Activated T-cell treated with anti-CD3 and anti-CD28 coated beads, Interleukin-2, amount 50 U/mL, for 4 hours (primary cell): ENCODE measurements around the gene PIERCE2. TPM values are rescaled to one million over a fixed set of nuclear protein-coding genes. Genes with fewer than 3 reads are reported as not detected.
"Not testable (repeated sequence)": the region's sequence is repeated elsewhere in the genome, so short reads cannot be mapped to it uniquely, and the experiment has no call there.

Experiments used
- ATAC-seq, 2 donors: fragments of 200-7000 bp; cut with Tn5 transposase; one replicate each; pipeline ENCODE4 v1.10.0; 2021
- DNase-seq: peaks from one replicate; pipeline ENCODE4 v3.0.0-alpha.2; 2020
- H3K27me3 Mint-ChIP-seq: one replicate; pipeline ENCODE4 v1.8.0; 2021; ENCODE audit warnings: low read depth, mixed read lengths
- H3K36me3 Mint-ChIP-seq: one replicate; pipeline ENCODE4 v1.8.0; 2022; ENCODE audit warnings: mixed read lengths; ENCODE audit not compliant: insufficient read depth
- H3K4me1 Mint-ChIP-seq: one replicate; pipeline ENCODE4 v1.8.0; 2021; ENCODE audit warnings: low read depth, mixed read lengths
- H3K4me3 Mint-ChIP-seq: one replicate; pipeline ENCODE4 v1.8.0; 2021; ENCODE audit warnings: mild to moderate bottlenecking, moderate library complexity, mixed read lengths
- H3K9me3 Mint-ChIP-seq: one replicate; pipeline ENCODE4 v1.8.0; 2021; ENCODE audit warnings: mixed read lengths
- total RNA-seq, 3 donors: library from RNA; stranded (reverse); gene quantifications; one replicate each; pipeline ENCODE4 v1.2.1, GENCODE V29; 2021

Gene PIERCE2, protein sequence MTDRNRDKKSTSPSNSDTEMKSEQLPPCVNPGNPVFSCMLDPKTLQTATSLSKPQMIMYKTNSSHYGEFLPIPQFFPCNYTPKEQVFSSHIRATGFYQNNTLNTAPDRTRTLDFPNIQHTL
- total RNA-seq, result under 1 TPM in 2 of 3 donors, not detected in 1; 0.30 to 0.76 TPM

DNA sequence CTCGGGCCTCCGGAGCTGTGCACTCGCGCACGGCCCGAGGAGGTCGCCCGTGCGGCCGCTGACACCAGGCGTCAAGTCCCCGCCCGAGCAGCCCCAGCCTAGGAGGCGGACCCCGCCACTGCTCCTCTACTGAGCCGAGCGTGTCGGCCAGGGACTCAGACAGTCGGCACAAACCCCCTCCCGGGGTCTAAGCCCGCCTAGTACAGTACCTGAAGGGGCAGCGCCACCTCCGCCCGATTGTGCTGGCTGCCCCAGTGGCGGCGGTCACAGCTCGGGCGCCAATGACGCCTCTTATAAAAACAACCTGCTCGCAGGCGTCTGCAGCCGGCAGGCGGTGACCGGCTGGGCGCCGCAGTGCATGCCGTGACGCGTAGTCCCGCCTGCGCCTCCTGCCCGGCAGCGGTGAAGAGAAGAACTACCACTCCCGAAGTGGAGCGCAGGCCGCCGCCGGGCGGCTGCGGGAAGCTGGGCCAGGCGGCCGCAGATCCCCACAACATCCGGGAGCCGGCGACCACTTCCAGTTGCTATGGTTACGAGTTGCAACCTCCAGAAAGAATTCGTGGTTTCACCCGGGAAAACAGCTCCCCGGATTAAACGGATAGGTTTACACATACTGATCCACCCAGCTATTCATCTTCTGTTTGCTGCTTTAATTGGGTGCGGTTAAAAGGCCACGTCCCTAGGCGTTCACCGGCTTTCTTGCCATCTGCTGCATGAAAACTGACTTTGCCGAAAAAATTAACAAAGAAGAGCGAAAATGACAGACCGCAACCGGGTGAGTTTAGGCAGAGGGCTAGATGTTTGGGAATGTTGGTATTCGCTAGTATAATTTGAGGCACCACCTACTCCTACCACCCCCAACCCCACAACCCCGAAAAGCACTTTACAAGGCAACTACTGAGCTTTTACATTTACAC lies at the start of gene PIERCE2, which contains the start of gene CCPG1:
Gene PIERCE2, plus strand, starts transcription at position 484 of the 917 bp plus-strand sequence. Its CDS starts 274 bp downstream, at position 758.
Gene CCPG1, minus strand, starts transcription at position 348 of the 917 bp plus-strand sequence. CDS start 18,935 bp downstream, outside the sequence.
- Mint-ChIP-seq H3K9me3 (no peaks in the 10 kb centered on the region), H3K4me3 (peak within 1 kb of the TSS; percentile 89), H3K36me3 (no peaks in the 10 kb centered on the region), H3K27me3 (no peaks in the 10 kb centered on the region), H3K4me1 (peaks cover 22% of the 10 kb centered on the region)
- peak; percentile 78 for DNase-seq
- peak; percentile 96 to 97 for ATAC-seq

DNA sequence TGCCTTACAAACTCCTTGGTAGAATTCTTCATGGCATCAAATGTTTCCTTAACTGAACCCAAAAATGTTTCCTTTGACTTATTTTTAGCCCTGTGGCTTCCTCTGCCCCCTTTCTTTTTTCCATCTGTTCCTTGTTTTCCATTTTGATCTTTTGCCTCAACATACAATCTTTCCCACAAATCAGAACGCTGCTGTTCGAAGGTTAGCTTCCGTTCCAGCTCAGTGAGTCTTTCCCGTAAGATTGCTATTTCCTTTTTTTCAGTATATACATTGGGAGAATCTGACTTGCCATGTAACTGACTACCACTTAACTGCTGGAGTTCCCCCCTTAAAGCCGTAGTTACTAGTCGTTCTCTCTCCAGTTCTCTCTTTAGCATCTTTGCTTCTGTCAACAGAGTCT lies 48.0 kb upstream of the PIERCE2 start:
- Mint-ChIP-seq H3K36me3 (peaks cover 23% of the 10 kb centered on the region), H3K4me3 (no peak overlapping the region), H3K4me1 (no peaks in the 10 kb centered on the region), H3K27me3 (no peaks in the 10 kb centered on the region), H3K9me3 (no peaks in the 10 kb centered on the region)
- DNase-seq (no peak), ATAC-seq (no peak)

- Mint-ChIP-seq H3K9me3 (no peaks in the 10 kb centered on the region), H3K27me3 (no peaks in the 10 kb centered on the region), H3K36me3 (peaks cover 22% of the 10 kb centered on the region), H3K4me3 (no peak overlapping the region), H3K4me1 (no peaks in the 10 kb centered on the region)
- no peak for ATAC-seq
- no peak for DNase-seq
These were observed 47.2 kb upstream of the PIERCE2 start for GRCh38 chr15:55361048-55361447.

GRCh38 chr15:55362641-55363040 lies 45.7 kb upstream of the PIERCE2 start:
- Mint-ChIP-seq H3K9me3 (no peaks in the 10 kb centered on the region), H3K4me1 (no peaks in the 10 kb centered on the region), H3K36me3 (peaks cover 16% of the 10 kb centered on the region), H3K4me3 (no peak overlapping the region), H3K27me3 (no peaks in the 10 kb centered on the region)
- DNase-seq (no peak), ATAC-seq (no peak)

DNA sequence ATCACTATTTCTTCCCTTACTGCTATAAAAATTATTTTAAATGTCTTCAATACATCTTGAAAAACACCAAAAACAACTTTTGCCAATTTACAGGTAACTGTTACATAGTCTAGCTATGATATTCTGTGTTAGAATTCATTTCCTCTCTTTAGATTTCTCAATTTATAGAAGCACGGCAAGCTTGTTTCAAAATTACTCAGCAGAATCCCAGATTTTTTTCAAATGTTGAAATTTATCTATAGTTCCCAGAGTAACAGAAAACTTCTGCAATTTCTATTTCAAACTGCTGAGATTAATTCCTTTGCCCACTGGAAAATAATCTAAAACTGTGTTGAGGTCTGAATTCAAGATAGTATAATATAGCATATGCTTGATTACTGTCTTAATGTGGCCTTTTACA lies 41.3 kb upstream of the PIERCE2 start:
- H3K36me3 Mint-ChIP-seq, result peaks cover 17% of the 10 kb centered on the region
- no peaks in the 10 kb centered on the region for H3K9me3 Mint-ChIP-seq
- H3K4me3 Mint-ChIP-seq, result no peak overlapping the region
- H3K27me3 Mint-ChIP-seq, result no peaks in the 10 kb centered on the region
- no peaks in the 10 kb centered on the region for H3K4me1 Mint-ChIP-seq
- DNase-seq (no peak), ATAC-seq (no peak)

GRCh38 chr15:55372701-55373440 lies 35.4 kb upstream of the PIERCE2 start:
- H3K4me1 Mint-ChIP-seq, result peaks cover 2% of the 10 kb centered on the region
- ATAC-seq, result no peak
- no peaks in the 10 kb centered on the region for H3K9me3 Mint-ChIP-seq
- H3K27me3 Mint-ChIP-seq, result no peaks in the 10 kb centered on the region
- H3K4me3 Mint-ChIP-seq, result no peak overlapping the region
- H3K36me3 Mint-ChIP-seq, result peaks cover 25% of the 10 kb centered on the region
- no peak for DNase-seq

DNA sequence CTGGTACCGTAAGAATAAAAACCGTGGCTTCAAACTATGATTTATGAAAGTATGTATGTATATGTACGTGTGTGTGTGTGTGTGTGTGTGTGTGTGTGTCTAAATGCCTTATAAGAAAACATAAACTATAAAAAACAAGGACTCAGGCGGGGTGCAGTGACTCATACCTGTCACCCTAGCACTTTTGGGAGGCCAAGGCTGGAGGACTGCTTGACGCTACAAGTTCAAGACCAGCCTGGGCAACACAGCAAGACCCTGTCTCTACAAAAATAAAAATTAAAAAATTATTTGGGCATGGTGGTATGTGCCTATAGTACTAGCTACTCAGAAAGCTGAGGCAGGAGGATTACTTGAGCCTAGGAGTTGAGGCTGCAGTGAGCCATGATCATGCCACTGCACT lies 29.2 kb upstream of the PIERCE2 start:
- DNase-seq (no peak), ATAC-seq (no peak)
- H3K9me3 Mint-ChIP-seq, result no peaks in the 10 kb centered on the region

DNA sequence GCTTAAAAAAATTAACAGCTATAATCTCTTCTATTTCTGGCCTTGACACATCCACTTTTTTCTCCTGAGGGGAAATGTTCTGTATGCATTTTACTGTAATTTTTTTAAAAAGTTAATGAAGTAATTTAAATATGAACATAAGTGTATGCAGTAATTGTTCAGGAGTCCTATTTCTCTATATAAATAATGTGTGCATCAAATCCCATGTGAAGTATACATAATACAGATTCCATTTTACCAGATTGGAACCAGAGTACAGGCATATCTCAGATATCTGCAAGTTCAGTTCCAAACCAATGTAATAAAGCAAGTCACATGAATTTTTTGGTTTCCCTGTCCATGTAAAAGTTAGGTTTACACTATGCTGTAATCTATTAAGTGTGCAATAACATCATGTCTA lies 26.7 kb upstream of the PIERCE2 start:
- no peaks in the 10 kb centered on the region for H3K9me3 Mint-ChIP-seq
- H3K27me3 Mint-ChIP-seq, result no peaks in the 10 kb centered on the region
- H3K4me1 Mint-ChIP-seq, result no peaks in the 10 kb centered on the region
- peaks cover 24% of the 10 kb centered on the region for H3K36me3 Mint-ChIP-seq
- DNase-seq (no peak), ATAC-seq (no peak)
- H3K4me3 Mint-ChIP-seq, result no peak overlapping the region

More for the DNA sequence above, 29.2 kb upstream of the PIERCE2 start:
- H3K36me3 Mint-ChIP-seq, result peaks cover 23% of the 10 kb centered on the region
- H3K4me3 Mint-ChIP-seq, result no peak overlapping the region
- H3K27me3 Mint-ChIP-seq, result no peaks in the 10 kb centered on the region
- H3K4me1 Mint-ChIP-seq, result no peaks in the 10 kb centered on the region

DNA sequence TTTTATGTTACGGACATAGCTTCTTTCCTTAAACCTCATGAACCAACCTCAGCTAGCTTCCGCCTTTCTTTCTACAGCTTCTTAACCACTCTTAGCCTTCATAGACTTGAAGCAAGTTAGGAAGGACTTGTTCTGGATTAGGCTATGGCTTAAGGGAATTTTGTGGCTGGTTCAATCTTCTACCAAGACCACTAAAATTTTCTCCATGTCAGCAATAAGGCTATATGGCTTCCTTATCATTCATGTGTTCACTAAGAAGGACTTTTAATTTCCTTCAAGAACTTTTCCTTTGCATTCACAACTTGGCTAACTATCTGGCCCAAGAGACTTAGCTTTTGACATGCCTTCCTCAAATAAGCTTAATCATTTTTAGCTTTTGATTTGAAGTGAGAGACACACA lies 24.6 kb upstream of the PIERCE2 start:
- no peaks in the 10 kb centered on the region for H3K9me3 Mint-ChIP-seq

DNA sequence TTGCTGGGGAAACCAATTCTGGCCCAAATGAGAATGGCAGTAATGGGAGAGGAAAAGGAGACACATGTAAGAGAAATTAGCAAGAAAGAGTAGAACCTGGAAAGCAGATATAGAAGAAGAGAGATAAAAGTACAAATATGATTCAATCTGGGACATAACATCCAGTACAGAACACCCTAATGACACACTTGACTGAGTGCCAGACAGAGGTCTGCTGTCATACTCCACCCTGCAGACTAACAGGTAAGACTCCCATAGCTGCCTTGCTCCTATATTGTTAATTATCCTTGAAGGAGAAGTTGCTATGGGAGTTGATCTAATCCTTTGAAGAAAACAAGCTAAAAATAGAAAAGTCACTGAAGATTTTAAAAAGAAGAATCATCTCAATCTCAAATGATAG lies 21.3 kb upstream of the PIERCE2 start:
- no peak for DNase-seq
- Mint-ChIP-seq H3K4me1 (peaks cover 6% of the 10 kb centered on the region), H3K36me3 (peaks cover 30% of the 10 kb centered on the region), H3K27me3 (no peaks in the 10 kb centered on the region), H3K9me3 (no peaks in the 10 kb centered on the region), H3K4me3 (no peak overlapping the region)
- ATAC-seq, result no peak

More for the DNA sequence above, 24.6 kb upstream of the PIERCE2 start:
- Mint-ChIP-seq H3K4me1 (no peaks in the 10 kb centered on the region), H3K27me3 (no peaks in the 10 kb centered on the region), H3K4me3 (no peak overlapping the region), H3K36me3 (peaks cover 28% of the 10 kb centered on the region)
- ATAC-seq, result no peak
- no peak for DNase-seq

- peaks cover 14% of the 10 kb centered on the region for H3K36me3 Mint-ChIP-seq
- DNase-seq (no peak), ATAC-seq (peak; percentile 51 to 63)
- peaks cover 6% of the 10 kb centered on the region for H3K4me1 Mint-ChIP-seq
- no peaks in the 10 kb centered on the region for H3K9me3 Mint-ChIP-seq
- H3K27me3 Mint-ChIP-seq, result no peaks in the 10 kb centered on the region
- no peak overlapping the region for H3K4me3 Mint-ChIP-seq
These were observed 19.1 kb upstream of the PIERCE2 start for GRCh38 chr15:55389264-55389607.

DNA sequence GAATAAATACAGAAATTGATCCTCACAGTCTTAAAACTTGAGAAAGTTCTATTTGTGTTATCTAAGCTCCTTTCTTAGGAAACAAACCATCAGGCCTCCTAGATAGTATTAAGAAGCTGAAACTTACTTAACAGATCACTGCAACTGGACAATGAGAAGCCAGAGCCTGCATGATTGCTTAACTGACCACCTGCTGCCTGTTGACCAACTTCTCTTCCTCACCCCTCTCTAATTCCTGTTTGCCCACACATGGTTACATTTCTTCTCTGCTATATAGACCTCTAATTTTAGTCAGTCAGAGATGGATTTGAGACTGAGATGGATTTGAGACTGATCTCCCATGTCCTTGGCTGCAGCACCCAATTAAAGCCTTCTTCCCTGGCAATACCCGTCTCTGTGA lies 13.6 kb upstream of the PIERCE2 start:
- Mint-ChIP-seq H3K4me1 (peaks cover 16% of the 10 kb centered on the region), H3K27me3 (no peaks in the 10 kb centered on the region), H3K9me3 (peaks cover 9% of the 10 kb centered on the region), H3K4me3 (no peak overlapping the region), H3K36me3 (peaks cover 29% of the 10 kb centered on the region)
- no peak for ATAC-seq
- no peak for DNase-seq

DNA sequence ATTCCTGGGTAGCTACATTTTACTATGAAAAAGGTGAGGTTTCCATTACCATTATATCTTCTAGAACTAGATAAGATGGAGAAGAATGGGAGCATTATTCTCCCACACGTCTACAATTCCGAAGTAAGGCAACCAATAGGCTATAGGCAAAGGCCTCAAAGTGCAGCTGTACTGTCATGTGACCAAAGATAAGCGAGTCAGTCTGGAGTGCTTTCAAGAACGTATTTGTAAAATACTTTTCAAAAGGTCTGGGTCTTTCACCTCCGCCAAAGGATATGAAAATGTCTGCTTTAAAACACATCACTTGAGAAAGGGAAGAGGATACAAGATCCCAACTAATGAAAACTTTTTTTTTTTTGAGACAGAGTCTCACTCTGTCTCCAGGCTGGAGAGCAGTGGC lies 10.1 kb upstream of the PIERCE2 start:
- H3K4me3 Mint-ChIP-seq, result no peak overlapping the region
- H3K36me3 Mint-ChIP-seq, result peaks cover 31% of the 10 kb centered on the region
- H3K4me1 Mint-ChIP-seq, result peaks cover 32% of the 10 kb centered on the region
- DNase-seq, result no peak
- peaks cover 9% of the 10 kb centered on the region for H3K9me3 Mint-ChIP-seq
- ATAC-seq, result no peak
- no peaks in the 10 kb centered on the region for H3K27me3 Mint-ChIP-seq

- not testable (repeated sequence) for DNase-seq, H3K4me3 Mint-ChIP-seq, ATAC-seq, H3K27me3 Mint-ChIP-seq, H3K9me3 Mint-ChIP-seq
- Mint-ChIP-seq H3K36me3 (peaks cover 26% of the 10 kb centered on the region), H3K4me1 (peaks cover 40% of the 10 kb centered on the region)
These were observed 8.2 kb upstream of the PIERCE2 start for GRCh38 chr15:55400050-55400449.
